NCI-H2029 (cell line): ENCODE data around the gene REC114.
"Not testable (repeated sequence)": the region's sequence is repeated elsewhere in the genome, so short reads cannot be mapped to it uniquely, and the experiment has no call there.

Experiments used
- DNase-seq: peaks from one replicate; lab custom pipeline; 2025; lab: John Stamatoyannopoulos, UW

The REC114 gene

DNA sequence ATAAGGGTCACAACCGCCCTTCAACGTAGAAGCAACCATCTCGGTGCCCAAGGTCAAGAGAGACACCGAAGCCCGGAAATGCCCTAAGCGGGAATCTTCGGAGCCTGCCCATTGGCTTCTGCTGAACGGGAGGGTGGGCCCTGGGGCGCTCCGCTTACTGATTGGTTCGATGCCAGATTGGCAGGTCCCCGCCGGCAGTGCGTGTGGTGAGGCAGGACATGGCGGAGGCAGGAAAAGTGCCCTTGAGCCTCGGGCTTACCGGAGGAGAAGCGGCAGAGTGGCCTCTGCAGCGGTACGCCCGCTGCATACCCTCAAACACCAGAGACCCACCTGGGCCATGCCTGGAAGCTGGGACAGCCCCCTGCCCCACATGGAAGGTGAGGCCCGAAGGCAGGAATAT, at the start of gene REC114:
REC114 (plus strand) TSS at position 197 of the 400 bp plus-strand sequence; CDS start at position 219, 22 bp downstream.
- DNase-seq = no peak

- no peak for DNase-seq
Observed at GRCh38 chr15:73393336-73393735, 49.6 kb upstream of the REC114 start.

DNA sequence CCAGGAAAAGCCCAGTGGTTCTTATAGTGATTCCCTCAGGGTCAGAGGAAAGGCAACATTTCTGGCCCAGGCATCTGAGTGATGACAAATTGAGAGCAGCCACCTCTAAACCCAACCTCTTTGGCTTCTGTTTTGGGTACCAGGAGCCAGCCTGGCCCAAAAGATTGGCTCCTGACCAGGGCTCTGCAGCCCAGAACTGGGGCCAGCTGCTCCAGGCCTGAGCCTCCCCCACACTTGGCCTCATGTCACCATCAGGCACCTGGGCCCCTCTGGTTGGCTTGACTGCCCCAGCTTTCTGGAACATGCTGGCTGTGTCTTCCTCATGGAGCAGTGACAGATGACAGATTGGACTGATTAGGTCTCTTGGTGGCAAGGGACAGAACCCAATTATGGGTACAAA, 48.2 kb upstream of the REC114 start:
- DNase-seq = no peak

DNA sequence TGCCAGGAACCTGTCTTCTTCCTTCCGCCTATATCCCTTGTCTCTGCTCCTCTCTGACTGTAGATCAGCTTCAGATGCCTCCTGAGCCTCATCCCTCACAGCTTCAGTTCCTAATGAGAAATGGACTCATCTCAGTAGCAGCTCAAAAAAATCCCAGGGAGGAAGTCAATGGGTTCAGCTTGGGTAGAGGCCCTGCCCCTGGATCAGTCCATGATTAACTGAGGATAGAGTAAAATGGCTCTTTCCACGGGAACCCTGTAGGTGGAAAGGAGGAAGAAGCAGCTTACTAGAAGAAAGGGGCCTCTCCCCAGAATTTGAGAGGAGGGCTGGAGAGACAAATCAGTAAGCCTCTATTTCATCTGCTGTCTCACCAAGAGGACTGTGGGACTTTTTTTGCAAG, 47.3 kb upstream of the REC114 start:
- no peak for DNase-seq

- no peak for DNase-seq
Observed at GRCh38 chr15:73397461-73397860, 45.5 kb upstream of the REC114 start.

DNA sequence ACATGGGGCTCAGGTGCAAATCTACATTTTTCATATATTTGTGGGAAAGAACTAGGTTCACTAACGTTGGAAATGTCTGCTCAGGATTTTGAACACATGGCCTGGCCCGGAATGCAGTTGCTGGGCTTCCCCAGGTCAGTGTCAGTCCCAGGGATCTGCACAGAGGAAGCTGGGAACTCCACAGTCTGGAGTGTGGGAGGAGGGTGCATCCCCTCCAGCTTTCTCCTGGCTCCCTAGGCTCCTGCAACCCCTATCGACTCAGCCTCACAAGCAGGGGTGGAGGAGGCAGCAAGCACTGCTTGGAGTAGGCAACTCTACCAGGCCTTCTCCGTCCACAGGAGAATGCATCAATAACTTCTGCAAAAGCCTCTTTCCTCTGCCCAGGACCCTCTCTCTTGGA, 44.1 kb upstream of the REC114 start:
- DNase-seq = no peak

DNA sequence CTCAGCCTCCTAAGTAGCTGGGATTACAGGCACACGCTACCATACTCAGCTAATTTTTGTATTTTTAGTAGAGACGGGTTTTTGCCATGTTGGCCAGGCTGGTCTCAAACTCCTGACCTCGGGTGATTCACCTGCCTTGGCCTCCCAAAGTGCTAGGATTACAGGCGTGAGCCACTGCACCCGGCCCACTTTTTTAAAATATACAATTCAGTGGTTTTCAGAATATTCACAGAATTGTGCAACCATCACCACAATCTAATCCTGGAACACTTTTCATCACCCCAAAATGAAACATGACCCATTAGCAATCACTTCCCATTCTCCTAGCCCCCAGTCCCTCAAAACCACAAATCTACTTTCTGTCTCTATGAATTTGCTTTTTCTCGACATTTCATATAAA, 42.7 kb upstream of the REC114 start:
- not testable (repeated sequence) for DNase-seq

DNA sequence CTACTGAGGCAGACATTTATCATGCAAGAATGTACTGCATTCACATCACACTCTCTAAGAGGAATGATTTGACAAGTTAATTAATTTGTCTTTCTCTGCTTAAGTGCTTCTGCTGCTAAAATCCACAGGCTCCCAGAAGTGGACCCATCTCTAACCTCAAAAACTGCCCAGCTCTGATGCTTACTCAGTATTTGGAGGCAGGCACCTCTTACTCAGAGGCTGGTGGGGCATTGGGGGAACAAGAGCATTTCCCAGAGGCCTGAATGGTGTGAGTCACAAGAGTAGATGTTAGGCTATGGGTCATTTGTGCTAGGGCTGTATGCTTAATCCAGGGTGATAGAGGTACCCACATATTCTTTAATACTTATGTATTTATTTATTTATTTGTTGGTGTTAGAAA, 39.8 kb upstream of the REC114 start:
- no peak for DNase-seq

- no peak for DNase-seq
Observed at GRCh38 chr15:73414876-73415275, 28.1 kb upstream of the REC114 start.

GRCh38 chr15:73424506-73424905, 18.5 kb upstream of the REC114 start:
- no peak for DNase-seq

GRCh38 chr15:73425510-73425909, 17.5 kb upstream of the REC114 start:
- no peak for DNase-seq

DNA sequence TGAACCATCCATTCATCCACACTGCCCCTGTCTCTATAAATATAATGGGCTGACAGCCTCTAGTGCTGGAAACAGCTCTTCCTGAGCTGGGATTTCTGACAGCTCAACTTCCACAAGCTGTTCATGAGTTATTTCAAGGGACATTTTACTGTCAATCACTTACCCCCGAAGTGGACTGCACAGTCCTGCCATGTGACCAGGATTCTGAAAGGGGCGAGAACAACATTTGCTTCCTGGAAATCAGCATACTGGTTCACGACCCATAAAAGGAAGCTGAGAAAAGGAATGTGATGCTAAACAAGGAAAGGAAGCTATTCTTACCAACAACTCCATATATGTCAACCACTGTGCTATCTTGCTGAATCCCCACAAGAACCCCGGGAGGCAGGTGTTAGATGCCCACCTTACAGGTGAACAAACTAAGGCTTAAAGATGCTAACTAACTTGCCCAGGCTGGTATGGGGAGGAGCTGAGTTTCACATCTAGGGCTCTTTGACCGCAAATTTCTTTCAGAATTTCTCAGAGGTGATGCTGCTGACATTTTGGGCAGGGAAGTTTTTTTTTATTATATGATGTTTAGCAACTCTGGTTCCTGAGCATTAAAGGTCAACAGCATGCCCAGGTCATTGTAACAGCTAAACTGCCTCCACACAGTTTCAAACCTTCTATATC, 16.5 kb upstream of the REC114 start:
- no peak for DNase-seq

DNA sequence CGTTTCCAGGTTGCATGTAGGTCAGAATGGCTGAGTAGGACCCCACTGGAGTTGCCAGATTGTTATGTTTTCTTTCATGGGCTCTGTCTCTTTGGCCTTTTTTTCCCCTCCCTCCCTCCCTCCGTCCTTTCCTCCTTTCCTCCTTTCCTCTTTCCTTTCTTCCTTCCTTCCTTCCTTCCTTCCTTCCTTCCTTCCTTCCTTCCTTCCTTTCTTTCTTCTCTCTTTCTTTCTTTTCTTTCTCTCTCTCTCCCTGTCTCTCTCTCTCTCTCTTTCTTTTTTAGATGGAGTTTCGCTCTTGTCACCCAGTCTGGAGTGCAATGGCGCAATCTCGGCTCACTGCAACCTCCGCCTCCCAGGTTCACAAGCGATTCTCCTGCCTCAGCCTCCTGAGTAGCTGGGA, 11.6 kb upstream of the REC114 start:
- not testable (repeated sequence) for DNase-seq

- DNase-seq = no peak
Observed at GRCh38 chr15:73433873-73434272, 9.1 kb upstream of the REC114 start.

DNA sequence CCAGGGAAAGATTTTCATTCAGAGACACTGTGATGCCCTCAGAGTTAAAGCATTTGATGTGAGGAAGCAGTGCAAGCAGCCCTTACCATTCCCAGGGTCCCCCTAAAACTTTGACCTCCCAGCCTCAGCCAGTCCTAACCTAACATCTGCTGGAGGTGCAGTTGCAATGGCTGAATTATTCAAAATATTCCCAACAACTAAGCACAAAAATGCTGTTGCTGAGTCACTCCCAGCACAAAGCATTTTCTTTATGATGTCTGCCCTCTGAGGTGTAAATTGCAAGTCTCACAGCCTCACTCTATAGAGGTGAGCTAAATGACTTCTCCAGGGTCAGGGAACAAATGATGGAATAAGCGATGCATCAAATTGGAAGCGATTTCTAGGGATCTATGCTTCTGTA, 6.4 kb upstream of the REC114 start:
- no peak for DNase-seq

GRCh38 chr15:73437543-73438109, 5.3 kb upstream of the REC114 start:
- DNase-seq = no peak

GRCh38 chr15:73438651-73439050, 4.3 kb upstream of the REC114 start:
- DNase-seq = no peak

DNA sequence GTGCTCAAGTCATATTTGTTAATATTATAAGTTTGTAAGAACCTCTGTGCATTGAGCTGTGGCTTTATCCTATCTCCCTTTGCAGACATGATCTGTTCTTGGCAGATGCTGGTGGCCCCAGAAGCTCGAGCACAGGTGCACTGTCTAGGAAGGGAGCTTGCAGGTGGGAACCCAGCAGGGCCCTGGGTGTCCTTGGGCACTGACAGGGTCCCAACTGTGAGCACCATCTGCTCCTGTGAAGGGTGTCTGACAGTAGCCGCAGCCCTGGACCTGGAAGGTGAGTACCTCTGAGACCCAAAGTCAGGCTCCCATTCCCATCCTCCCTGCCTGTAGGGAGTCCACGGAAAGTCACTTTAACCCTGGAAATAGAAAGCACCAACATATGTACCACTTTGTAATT, 2.4 kb upstream of the REC114 start:
- no peak for DNase-seq

DNA sequence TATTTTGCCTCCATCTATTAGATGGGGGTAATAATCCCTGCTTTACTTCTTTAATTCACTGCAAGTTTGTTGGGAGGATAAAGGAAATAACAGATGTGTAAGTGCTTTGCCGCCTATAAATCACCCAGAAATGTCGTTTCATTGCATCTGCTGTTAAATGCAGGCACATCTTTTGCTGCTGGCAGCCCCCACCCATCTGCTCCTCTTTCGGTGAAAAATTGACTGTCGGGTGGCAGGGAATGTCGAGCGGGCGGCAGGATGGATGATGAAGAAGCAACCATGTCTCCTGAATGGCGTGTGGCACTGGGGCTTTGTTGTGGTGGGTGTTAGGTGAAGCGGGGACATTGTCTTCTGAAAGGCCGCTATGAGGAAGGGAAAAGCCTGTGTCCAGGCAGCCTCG, 543 bp upstream of the REC114 start:
- DNase-seq = no peak

GRCh38 chr15:73447471-73447870, 4.5 kb downstream of the REC114 start:
- not testable (repeated sequence) for DNase-seq

- DNase-seq = not testable (repeated sequence)
Observed at GRCh38 chr15:73448158-73448758, 5.3 kb downstream of the REC114 start.

DNA sequence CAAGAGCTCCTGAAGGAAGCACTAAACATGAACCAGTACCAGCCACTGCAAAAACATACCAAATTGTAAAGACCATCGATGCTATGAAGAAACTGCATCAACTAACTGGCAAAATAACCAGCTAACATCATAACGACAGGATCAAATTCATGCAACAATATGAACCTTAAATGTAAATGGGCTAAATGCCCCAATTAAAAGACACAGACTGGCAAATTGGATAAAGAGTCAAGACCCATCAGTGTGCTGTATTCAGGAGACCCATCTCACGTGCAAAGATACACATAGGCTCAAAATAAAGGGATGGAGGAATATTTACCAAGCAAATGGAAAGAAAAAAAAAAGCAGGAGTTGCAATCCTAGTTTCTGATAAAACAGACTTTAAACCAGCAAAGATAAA, 7.0 kb downstream of the REC114 start:
- not testable (repeated sequence) for DNase-seq

GRCh38 chr15:73454096-73454495, 11.1 kb downstream of the REC114 start:
- DNase-seq = no peak

DNA sequence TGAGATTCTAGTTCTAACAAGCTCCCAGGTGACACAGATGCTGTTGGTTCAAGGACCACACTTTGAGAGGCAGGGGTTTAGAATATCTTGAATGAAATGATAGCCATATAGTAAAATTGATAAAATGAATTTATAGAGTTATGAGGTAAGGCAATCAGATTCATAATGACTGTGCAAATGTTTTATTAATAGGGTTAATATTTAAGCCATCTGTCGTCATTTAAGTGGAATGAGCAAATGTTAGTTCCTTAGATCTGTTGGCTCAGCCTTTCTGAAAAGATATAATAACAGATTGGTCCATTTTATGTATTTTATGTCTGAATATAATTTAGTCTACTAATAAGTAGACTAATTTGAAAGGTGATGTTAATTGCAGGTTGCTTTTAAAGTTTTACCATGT, 12.9 kb downstream of the REC114 start:
- no peak for DNase-seq
